NCI-H2107 treated with DMSO at 0.1 percent for 48 hours (cell line): ENCODE measurements around the gene HOXA7.

ENCODE experiments used
- DNase-seq: peaks from one replicate; lab custom pipeline; 2025; ENCODE audit not compliant: unreplicated experiment; lab: John Stamatoyannopoulos, UW

Gene HOXA7

DNA sequence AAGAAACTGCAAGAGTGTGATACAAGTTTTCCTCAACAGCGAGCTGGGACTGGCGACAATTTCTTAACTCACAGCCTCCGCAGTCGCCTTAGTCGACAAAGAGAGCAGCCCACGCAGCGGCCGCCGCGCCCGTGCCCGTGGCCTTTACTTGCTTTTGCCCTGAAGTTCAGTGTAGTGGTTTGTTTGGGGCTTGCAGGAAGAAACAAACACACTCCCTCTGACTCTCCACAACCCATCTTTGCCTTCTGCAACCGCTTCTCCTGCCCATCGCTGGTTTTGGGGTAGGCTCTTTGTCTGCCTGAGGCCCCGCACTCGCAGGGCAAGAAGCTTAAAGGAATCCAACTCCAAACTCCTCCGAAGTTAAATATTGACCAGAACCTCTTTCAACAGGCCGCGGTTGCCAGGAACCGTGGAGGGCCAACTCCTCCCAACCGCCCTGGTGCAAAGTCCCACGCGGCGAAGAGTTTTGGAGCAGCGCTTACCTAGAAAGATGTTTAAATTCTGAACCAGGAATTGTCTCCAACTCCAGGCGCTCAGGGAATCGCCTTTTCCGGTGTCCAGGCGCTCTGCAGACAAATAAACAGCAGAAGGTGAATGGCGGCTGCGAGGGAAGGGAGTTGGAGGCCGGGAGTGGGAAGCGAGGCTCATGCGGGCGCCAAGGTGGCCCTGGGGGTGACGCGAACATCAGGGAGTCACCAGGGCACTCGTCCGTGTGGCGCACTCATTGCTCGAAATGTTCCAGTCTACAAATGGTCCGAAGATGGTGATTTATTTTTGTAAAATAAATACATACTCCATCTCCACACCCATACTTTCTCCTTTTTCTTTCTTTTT lies 34.2 kb downstream of the HOXA7 start:
- no peak for DNase-seq

DNA sequence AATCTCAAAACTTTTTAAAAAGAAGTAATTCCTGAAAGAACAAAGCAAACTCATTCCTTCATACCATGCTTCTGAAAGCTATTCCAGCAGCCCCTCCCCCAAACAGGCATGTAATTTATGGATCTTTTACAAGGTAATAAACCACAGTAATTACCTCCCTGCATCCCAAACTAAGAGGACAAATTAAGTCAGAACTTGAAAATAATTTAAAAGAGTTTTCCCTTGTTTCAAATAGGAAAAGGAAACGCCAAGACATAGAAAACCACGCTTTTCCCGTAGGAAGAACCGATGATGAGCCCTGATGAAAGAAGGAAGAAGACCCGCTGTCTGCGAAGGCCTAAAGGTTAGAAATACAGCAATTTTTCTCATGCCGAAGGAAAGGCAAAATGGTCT lies 34.8 kb downstream of the HOXA7 start:
- DNase-seq = no peak

GRCh38 chr7:27119412-27119911 lies 37.0 kb downstream of the HOXA7 start:
- no peak for DNase-seq

DNA sequence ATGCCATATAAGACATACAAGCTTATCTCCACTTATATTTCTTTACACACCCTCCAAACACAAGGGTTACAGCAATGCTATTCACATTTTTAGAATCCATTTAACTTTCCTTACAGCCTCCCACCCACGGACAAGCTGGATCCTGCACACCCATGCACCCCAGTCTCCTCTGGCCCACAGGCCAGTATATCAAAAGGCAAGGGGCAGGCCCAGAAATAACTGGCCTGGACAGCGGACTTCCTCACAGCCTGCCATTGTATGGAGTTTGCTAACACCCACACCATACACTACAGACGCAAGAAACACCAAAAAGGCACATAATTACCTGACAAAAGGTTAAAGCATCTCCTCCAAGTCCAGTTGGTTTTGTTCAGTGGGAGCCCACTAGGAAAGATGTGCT lies 37.9 kb downstream of the HOXA7 start:
- no peak for DNase-seq

DNA sequence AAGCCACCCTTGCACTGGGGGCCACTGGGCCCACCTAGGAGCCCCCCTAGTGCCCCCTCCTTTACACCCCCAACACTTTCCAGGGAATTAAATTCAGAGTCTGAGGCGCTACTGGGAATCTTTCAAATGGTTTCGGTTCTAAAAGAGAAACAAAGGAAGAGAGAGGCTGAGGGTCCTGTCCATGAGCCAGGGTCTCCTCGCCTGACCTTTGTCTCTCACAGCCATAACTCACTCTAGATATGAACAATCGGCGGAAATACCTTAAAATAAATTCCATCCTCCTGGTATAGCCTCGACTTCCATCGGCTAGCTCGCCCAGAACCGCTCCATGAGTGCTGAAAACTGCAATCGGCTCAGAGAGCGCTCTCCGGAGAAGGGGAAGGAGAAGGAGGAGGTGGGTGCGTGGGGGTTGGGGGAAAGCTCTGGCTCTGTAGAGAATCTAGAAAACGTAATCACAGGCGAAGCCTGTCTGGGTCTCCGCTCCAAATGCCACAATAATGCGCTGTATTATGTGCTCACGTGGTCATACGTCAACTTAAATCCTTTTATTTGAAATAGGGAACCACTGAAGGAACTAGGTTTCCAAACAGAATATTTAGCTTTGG lies 38.5 kb downstream of the HOXA7 start:
- no peak for DNase-seq

DNA sequence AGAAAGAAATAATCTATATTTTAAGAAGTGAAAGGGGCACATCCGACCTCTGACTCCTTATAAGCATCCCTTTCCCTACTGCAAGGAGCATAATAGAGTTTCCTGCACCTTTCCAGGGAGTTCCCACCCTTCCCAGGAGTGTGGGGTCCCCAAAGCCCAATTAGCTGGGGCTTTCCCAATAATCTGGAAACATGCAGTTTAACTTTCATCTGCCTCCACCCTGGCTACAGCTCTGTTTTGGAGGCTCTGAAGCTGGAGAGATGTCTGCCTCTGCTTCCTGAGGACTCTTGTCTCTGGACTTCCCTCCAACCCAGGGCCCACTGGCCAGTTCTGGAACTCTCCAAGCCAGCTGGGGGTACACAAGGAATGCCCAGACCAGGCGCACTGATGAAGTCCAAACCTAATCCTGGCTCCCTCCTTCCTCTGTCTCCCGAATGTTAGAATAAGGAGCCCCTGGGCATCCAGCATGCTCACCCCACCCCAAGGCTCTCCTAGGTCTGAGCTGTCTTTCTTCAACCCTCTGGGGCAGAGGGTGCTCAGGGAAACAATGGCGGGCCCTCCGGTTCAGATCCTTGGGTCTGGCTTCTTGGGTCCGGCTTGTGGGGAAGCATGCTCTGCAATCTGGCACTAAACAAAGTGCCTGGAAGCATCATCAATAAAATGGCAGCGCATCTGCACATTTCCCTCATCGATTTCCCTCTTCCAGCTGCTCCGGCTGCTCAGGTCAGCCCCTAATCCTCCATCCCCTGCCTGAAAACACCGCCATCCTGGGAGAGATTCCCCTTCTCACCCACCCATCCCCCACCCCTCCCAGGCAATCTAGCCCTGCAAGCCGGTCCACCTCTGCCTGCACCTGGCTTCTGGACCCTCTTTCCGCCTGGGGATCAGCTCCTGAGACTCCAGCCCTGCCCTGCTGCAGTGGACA lies 39.3 kb downstream of the HOXA7 start:
- no peak for DNase-seq

GRCh38 chr7:27116031-27116961 lies 40.2 kb downstream of the HOXA7 start:
- no peak for DNase-seq

- DNase-seq = no peak
These were observed 41.1 kb downstream of the HOXA7 start for GRCh38 chr7:27115221-27116026.

- no peak for DNase-seq
These were observed 41.6 kb downstream of the HOXA7 start for GRCh38 chr7:27114881-27115220.

DNA sequence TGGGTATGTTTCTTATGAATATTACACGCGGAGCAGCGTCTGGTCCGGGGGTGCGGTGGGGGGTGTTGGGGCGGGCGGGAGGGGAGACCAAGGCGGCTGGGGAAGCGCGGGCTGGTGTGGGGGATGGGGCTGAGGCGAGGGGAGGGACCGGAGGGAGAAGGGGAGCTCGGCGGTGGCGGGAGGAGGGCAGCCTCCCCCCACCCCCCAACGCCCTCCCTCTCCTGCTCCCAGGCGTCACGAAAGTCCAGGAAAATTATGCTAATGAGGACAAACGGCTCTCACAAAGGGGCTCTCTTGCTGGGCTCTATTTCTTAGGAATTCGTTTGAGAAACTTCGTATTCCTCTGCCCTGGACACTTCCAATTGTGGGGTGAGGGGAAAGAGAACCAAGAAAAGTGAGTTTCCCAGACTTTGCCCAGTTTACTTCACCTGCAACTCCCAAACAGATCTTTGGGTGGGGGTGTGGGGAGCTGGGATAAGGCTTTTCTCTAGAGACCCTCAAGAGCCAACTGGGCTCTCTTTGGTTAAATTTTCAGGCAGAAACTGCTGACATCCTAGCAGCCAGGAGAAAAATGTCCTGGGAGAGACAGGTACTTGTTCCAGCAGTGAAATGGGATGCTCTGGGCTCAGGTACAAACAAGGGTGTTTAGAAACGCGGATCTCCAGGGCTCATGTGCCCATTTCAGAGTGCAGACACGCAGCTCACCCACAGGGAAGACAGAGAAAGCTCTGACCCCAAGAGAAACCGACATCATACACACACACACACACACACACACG lies 42.3 kb downstream of the HOXA7 start:
- no peak for DNase-seq

DNA sequence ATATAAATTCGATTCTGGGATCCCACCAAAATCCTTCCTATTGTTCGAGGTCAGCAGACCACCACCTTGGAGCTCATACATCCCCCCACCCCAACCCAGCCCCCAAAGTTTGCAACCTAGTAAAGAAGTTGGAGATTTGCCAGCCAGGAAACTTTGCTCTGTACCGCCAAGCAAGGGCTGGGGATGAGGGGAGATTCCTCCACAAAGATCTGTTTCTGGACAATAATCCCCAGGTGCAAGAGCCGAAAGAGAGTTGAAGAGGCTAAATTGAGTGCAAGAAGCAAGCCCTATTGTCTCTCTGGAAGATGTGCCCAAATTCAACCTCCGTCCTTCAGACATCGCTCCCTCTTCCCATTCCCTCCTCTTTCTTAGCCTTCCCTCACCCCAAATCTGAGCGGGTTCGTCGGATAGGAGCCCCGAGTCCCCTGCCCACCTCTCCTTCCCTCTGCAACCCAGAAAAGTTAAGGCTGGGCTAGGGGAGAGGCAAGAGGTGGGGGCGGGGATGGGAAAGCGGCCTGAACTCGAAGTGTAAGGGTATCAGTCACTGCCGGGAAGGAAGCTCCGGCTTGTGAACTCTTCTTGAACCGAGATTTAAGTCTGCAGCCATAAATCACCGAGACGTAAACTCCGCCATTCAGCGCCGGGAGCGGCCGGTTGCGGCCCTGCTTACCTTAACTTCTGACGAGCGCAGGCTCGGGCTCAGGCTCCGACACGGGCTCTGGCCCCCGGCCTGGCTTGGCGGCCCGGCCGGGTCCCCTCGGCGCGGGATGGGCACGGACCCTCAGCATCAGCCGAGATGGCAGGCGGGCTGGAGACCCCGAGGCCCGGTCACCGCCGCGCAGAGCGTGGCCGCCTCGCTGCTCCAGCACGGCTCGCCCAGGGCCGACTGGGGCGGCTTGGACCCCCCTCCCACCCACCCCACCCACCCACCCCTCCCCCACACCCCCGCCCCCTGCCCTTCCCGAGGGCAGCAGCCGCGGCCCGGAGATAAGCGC lies 43.2 kb downstream of the HOXA7 start:
- DNase-seq = no peak

GRCh38 chr7:27112361-27112760 lies 44.1 kb downstream of the HOXA7 start:
- no peak for DNase-seq

GRCh38 chr7:27111751-27112277 lies 44.7 kb downstream of the HOXA7 start:
- DNase-seq = no peak

- no peak for DNase-seq
These were observed 45.3 kb downstream of the HOXA7 start for GRCh38 chr7:27111042-27111750.

DNA sequence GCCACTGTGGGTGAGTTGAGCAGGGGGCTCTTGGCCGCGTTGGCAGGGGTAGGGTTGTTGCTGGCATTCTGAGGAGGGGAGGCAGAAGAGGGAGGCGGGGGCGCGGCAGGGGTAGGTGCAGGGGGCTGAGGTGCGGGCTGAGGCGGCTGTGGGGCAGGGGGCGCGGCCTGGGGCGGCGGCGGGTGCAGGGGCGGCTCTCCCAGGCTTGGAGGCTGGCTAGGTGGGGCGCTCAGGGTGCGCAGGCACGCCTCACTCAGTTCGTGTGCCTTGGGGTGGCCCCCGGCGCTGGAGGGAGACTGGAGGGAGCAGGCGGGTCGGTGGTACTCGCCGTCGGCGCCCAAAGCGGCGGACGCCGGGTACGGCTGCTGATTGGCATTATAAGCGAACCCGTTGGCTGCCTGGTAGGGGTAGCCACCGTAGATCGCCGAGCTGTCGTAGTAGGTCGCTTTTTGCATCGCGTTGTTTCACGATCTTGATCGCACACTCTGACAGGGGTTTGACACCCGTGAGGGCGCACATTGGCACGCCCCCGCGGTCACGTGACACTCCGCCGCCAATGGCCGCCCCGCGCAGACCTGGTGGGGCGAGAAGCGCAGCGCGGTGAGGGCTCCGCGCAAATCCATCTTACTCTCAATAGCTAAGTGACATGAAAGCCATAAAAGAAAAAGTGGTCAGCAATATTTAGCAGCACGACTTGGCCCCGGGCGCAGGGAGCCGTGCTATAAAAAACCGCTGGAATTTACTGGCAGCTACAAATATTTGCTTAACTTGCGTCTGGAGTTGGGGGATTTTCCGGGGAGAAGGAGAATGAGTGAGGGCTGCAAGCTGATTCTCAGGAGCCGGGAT lies 46.1 kb downstream of the HOXA7 start:
- DNase-seq = no peak
